HG03280 (cell line): Measurements from ENCODE around the gene ARHGEF17.
"Not testable (repeated sequence)": the region's sequence is repeated elsewhere in the genome, so short reads cannot be mapped to it uniquely, and the experiment has no call there.

Source experiments
- ATAC-seq: cut with Tn5 transposase; IDR thresholded peaks from one replicate; pipeline ENCODE4 v1.9.1; 2021; ENCODE audit warnings: mild to moderate bottlenecking, moderate library complexity; ENCODE audit not compliant: unreplicated experiment

The ARHGEF17 gene

GRCh38 chr11:73271936-73272679 lies 36.0 kb upstream of the ARHGEF17 start, which contains the start of gene P2RY6:
Gene P2RY6, plus strand, starts transcription at chr11:73272338. Its CDS starts 24,181 bp downstream, at chr11:73296519.
- no peak for ATAC-seq

- no peak for ATAC-seq
Observed at GRCh38 chr11:73272680-73273038, 35.4 kb upstream of the ARHGEF17 start.

GRCh38 chr11:73273222-73273895 lies 34.7 kb upstream of the ARHGEF17 start:
- ATAC-seq, result no peak

- ATAC-seq, result not testable (repeated sequence)
Observed at GRCh38 chr11:73274191-73274590, 33.9 kb upstream of the ARHGEF17 start.

- ATAC-seq, result no peak
Observed at GRCh38 chr11:73274722-73275380, 33.2 kb upstream of the ARHGEF17 start.

- no peak for ATAC-seq
Observed at GRCh38 chr11:73275381-73275750, 32.7 kb upstream of the ARHGEF17 start.

GRCh38 chr11:73277467-73277866 lies 30.6 kb upstream of the ARHGEF17 start:
- no peak for ATAC-seq

GRCh38 chr11:73280626-73281025 lies 27.4 kb upstream of the ARHGEF17 start:
- no peak for ATAC-seq

- ATAC-seq, result no peak
Observed at GRCh38 chr11:73281201-73281741, 26.8 kb upstream of the ARHGEF17 start.

GRCh38 chr11:73281796-73282660 lies 26.0 kb upstream of the ARHGEF17 start:
- ATAC-seq, result no peak

- ATAC-seq, result no peak
Observed at GRCh38 chr11:73283276-73284000, 24.6 kb upstream of the ARHGEF17 start.

- ATAC-seq, result no peak
Observed at GRCh38 chr11:73284106-73284505, 24.0 kb upstream of the ARHGEF17 start.

- ATAC-seq, result no peak
Observed at GRCh38 chr11:73285721-73286120, 22.4 kb upstream of the ARHGEF17 start.

GRCh38 chr11:73286240-73286810 lies 21.8 kb upstream of the ARHGEF17 start:
- no peak for ATAC-seq

- ATAC-seq, result no peak
Observed at GRCh38 chr11:73287400-73288101, 20.5 kb upstream of the ARHGEF17 start.

- no peak for ATAC-seq
Observed at GRCh38 chr11:73288192-73288872, 19.7 kb upstream of the ARHGEF17 start.

GRCh38 chr11:73288873-73289707 lies 19.0 kb upstream of the ARHGEF17 start:
- peak; percentile 73 for ATAC-seq

- no peak for ATAC-seq
Observed at GRCh38 chr11:73290536-73290935, 17.5 kb upstream of the ARHGEF17 start.
